ENCODE results near the gene PAQR5. TPM values are rescaled to one million over a fixed set of nuclear protein-coding genes. Genes with fewer than 3 reads are reported as not detected.
A peak's percentile ranks its signal among the peaks of the same experiment; 100 is the strongest.

The PAQR5 gene
- total RNA-seq, 1 donor: 1.3 TPM

DNA sequence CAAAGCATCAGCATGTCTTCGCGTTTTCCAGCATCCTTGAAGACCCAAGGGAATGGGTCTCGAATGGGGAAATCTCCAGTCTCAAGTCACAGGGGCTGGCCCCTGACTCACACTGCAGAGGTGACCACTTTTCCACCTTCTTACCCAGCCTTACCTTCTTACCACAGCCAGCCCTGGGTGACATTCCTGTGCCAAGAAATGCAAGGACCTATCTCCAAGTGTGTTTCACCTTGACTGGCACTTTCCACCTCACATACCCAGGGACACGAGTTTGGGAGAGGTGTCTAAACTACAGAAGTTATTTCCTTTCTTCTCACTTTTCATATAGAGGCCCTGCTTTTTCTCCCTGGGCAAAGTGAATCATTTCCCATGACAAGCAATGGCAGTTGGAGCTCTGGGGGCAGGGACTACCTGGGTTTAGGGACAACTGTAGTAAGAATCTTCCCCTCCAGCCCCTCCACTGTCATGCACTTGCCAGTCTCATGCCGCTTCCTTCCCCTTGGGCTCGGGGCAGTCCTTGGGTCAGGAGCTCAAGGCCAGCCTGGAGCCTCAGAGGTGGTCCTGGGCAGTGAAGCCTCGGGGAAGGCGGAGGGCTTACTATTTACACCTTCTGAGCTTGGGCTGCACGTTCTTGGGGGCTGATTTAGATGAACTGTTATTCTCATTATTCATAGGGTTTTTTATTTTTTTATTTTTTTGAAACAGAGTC is 16.8 kb downstream of the PAQR5 start:
- H3K4me3 ChIP-seq (ENCODE audit: low read depth, low read length): no peak overlapping the region
- TF ChIP-seq, protein P1, sequence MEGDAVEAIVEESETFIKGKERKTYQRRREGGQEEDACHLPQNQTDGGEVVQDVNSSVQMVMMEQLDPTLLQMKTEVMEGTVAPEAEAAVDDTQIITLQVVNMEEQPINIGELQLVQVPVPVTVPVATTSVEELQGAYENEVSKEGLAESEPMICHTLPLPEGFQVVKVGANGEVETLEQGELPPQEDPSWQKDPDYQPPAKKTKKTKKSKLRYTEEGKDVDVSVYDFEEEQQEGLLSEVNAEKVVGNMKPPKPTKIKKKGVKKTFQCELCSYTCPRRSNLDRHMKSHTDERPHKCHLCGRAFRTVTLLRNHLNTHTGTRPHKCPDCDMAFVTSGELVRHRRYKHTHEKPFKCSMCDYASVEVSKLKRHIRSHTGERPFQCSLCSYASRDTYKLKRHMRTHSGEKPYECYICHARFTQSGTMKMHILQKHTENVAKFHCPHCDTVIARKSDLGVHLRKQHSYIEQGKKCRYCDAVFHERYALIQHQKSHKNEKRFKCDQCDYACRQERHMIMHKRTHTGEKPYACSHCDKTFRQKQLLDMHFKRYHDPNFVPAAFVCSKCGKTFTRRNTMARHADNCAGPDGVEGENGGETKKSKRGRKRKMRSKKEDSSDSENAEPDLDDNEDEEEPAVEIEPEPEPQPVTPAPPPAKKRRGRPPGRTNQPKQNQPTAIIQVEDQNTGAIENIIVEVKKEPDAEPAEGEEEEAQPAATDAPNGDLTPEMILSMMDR (IDR thresholded peaks at IDR 0.05; ENCODE audit: insufficient read depth, low read depth, low read length): no peak
- DNase-seq (ENCODE audit: low read depth): no peak

DNA sequence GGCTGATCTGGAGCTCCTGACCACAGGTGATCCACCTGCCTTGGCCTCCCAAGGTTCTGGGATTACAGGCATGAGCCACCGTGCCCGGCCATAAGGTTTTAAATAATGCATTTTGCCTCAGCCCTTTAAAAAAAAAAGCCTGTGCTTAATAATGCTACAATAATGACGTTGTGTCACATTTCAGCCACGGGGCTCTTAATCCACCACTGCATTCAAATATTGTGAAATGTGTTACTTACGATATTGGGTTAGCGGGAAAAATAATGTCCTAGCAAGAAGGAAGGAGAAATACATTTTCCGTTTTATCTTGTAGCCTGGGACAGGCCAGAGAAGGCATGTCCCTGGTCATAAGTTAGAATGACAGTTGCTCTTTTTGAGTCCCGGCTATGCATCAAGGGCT is 17.6 kb downstream of the PAQR5 start:
- no peak for DNase-seq (ENCODE audit: low read depth)
- no peak overlapping the region for H3K4me3 ChIP-seq (ENCODE audit: low read depth, low read length)
- TF ChIP-seq, protein P1 (IDR thresholded peaks at IDR 0.05; ENCODE audit: insufficient read depth, low read depth, low read length): no peak

DNA sequence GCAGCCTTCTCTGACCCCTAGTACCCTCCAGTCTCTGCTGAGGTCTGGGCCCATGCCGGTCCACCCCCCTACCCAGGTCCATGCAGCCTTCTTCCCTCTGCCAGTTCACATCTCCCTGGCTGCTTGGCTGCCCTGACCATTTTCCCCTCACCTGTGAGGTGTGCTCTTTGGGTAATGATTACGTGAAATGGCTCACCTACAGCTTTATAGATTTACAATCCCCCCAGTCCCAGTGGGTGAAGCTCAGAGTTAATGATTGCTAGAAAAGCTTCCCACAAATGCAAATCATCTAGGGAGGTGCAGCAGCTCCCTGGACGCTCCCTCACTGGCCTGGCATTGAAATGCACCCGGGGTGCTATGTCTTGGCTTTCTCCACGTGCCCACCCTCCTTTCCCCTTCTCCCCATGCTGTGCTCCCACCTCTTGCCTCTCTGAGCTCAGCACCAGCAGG is 18.7 kb downstream of the PAQR5 start:
- DNase-seq (ENCODE audit: low read depth): no peak
- TF ChIP-seq, protein P1 (IDR thresholded peaks at IDR 0.05; ENCODE audit: insufficient read depth, low read depth, low read length): no peak
- no peak overlapping the region for H3K4me3 ChIP-seq (ENCODE audit: low read depth, low read length)

DNA sequence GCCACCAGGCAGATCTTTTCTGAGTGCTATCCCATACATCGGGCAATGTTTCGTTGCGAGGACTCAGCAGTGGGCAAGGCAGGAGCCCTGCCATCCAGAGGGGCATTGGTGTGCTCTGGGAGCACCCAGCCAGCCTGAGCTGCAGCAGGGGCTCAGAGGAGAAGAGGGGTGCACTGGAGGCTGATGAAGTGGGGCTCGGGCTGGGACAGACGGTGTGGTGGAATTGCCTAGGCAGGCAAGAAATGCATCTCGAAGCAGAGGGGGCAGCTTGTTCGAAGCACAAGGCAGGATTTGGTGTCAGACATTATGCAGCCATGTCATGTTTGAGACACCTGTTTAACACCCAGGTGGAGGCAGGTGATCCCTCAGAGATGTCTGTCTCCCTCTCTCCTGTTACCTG is 19.3 kb downstream of the PAQR5 start:
- DNase-seq (ENCODE audit: low read depth): no peak
- TF ChIP-seq, protein P1 (IDR thresholded peaks at IDR 0.05; ENCODE audit: insufficient read depth, low read depth, low read length): no peak
- no peak overlapping the region for H3K4me3 ChIP-seq (ENCODE audit: low read depth, low read length)

DNA sequence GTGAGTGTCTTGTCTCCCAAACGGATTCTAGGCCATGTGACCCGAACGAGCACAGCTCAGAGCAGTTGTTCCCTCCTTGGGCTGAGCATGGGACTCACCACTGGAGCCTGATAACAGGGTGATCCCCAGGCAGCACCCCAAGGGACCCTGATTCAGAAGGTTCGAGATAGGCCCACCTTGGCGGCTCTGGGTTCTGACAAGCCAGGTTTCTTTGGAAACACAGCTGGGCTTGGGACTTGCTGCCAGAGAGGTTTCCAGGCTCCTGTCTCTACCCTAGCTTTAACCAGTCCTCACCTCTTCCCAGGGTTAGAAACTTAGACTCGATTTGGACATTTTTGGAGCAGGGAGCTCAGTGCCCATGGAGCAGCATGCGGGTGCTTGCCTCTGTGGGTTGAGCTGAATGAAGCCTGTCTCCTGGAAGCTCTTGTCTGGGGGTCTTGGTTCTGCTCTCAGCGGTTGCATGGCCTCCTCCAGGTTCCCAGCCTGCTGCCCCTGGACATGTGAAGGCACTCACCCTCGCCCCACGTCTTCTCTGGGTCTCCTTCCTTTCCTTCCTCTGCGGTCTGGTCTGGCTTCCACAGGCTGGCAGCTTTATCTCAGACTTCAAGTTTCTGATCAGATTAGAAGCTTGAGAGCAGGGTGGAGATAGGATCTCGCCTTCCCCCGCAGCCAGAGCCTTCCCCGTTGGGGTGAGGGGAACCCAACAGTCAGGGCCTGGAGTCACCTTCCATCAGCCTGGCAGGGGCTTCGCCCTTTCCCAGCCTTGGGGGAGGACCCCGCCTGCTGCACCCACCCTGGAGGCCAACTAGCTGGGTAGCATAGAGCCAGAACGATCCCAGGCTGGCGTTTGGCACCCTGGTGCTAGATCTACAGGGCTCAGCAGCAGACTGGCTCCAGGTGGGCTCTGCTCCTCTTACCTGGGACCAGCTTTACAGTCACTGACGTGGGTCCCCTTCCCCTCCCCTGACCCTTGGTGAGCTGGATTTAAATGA is 21.0 kb downstream of the PAQR5 start:
- peak; percentile 32 for DNase-seq (ENCODE audit: low read depth)
- no peak overlapping the region for H3K4me3 ChIP-seq (ENCODE audit: low read depth, low read length)
- TF ChIP-seq, protein P1 (IDR thresholded peaks at IDR 0.05; ENCODE audit: insufficient read depth, low read depth, low read length): no peak

DNA sequence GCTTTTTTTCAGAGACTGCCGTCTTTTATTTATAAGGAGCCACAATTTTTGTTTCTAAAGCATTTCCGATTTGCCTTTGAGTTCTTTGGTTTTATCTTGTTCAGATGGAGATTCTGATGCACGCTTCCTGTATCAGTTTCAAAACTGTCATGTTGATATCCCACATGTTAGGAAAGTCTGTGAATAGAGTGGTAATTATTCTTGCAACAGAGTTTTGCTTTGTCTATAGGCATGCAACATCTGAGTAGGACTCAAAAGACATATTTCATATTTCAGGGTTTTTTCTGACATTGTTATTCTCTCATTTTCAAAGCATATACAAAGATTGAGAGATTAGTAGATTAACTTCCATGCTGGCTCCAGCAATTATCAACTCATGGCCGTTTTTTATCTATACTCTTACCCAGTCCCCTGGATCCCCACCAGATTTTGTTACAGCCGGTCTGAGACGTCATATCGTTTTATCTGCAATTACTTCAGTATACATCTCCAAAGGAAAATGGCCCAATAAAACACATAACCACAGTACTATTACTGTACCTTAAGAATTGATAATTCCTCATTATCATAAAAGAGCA is 22.4 kb downstream of the PAQR5 start:
- DNase-seq (ENCODE audit: low read depth): peak; percentile 84
- TF ChIP-seq, protein P1 (IDR thresholded peaks at IDR 0.05; ENCODE audit: insufficient read depth, low read depth, low read length): no peak
- no peak overlapping the region for H3K4me3 ChIP-seq (ENCODE audit: low read depth, low read length)
